Kidney (tissue), 14 donors: ENCODE data around the gene USP47. TPM values are rescaled to one million over a fixed set of nuclear protein-coding genes. Genes with fewer than 3 reads are reported as not detected.

ENCODE experiments used
- DNase-seq, 5 donors: peaks; one replicate each; pipeline ENCODE4 v3.0.0-alpha.2; 2013 to 2020
- FAIRE-seq: peaks from 2 replicates; lab custom pipeline; 2012; peaks lifted over from hg19 to GRCh38; lab: Jason Lieb, UNC
- H3K27ac ChIP-seq, 2 donors: one replicate each; pipeline ENCODE4 v1.7.0; 2013; ENCODE audit warnings: low read depth in 2 of 2, low read length in 2 of 2, inconsistent platforms in 1 of 2
- H3K27me3 ChIP-seq: one replicate; pipeline ENCODE4 v1.7.1; 2013; ENCODE audit warnings: low read length, inconsistent platforms; ENCODE audit not compliant: control insufficient read depth, insufficient read depth
- H3K36me3 ChIP-seq, 3 donors: one replicate each; pipeline versions ENCODE4 v1.7.0 to v1.7.1; 2013; ENCODE audit warnings: low read length in 3 of 3, control low read depth in 1 of 3, inconsistent platforms in 1 of 3; ENCODE audit not compliant: insufficient read depth in 3 of 3, control insufficient read depth in 2 of 3
- H3K4me1 ChIP-seq, 3 donors: one replicate each; pipeline versions ENCODE4 v1.7.0 to v1.7.1; 2013; ENCODE audit warnings: low read length in 3 of 3, inconsistent platforms in 1 of 3, low read depth in 1 of 3; ENCODE audit not compliant: control insufficient read depth in 2 of 3, insufficient read depth in 2 of 3
- H3K4me3 ChIP-seq, 3 donors: one replicate each; pipeline versions ENCODE4 v1.7.0 to v1.8.1; 2013; ENCODE audit warnings: low read length in 3 of 3, control low read depth in 1 of 3, inconsistent platforms in 1 of 3
- H3K9ac ChIP-seq, 3 donors: one replicate each; pipeline versions ENCODE4 v1.7.0 to v1.7.1; 2013; ENCODE audit warnings: low read length in 3 of 3, control low read depth in 1 of 3, inconsistent platforms in 1 of 3
- H3K9me3 ChIP-seq, 3 donors: one replicate each; pipeline versions ENCODE4 v1.7.0 to v1.7.1; 2013; ENCODE audit warnings: low read length in 3 of 3, control low read depth in 1 of 3, inconsistent platforms in 1 of 3; ENCODE audit not compliant: control insufficient read depth in 2 of 3, insufficient read depth in 1 of 3
- CTCF ChIP-seq: IDR thresholded peaks from 3 replicates; pipeline ENCODE4 v1.5.1; 2012; ENCODE audit warnings: mild to moderate bottlenecking, moderate library complexity, borderline replicate concordance; ENCODE audit not compliant: insufficient read depth; ENCODE audit errors: extremely low read depth
- intact Hi-C: fragments of 100-400 bp; cut with DNase I; formaldehyde crosslinking; loops from one replicate; pipeline ENCODE4 v1.11.1; 2022
- polyA plus RNA-seq: library from polyadenylated mRNA; stranded (reverse); fragments of 350-450 nt; fragmentation: Illumina TruSeq; extraction: RNeasy Lipid Tissue Mini Kit (QIAGEN cat#74804); gene quantifications from one replicate; pipeline ENCODE4 v1.2.3, GENCODE V29; 2014; ENCODE audit warnings: low read depth, low replicate concordance; ENCODE audit not compliant: insufficient read depth
- total RNA-seq: library from RNA; stranded (reverse); fragmentation: NEBNext Ultra II Directional; extraction: Animal tissue kit (Norgen Biotek cat#: 25700); gene quantifications from one replicate; pipeline ENCODE4 v1.2.1, GENCODE V29; 2021
- donor health status: control.
- donor health status: control.
- donor health status: control.
- donor health status: control.
- donor health status: control.
- donor health status: DM: yes; HTN: yes; CAD: no.
- donor health status: Normal renal cell carcinoma (clear cell type).

Gene USP47
- total and polyA plus RNA-seq, 2 donors from 2014 or later = 16.3 to 43.3 TPM

- peaks cover 0 to 5% (median 4%) of the 10 kb centered on the region in 3 donors for H3K4me1 ChIP-seq
- no peaks in the 10 kb centered on the region for H3K36me3 ChIP-seq
- DNase-seq = peak in 2 of 5 donors; percentile 34 to 61
- H3K4me3 ChIP-seq = no peak overlapping the region
- FAIRE-seq = no peak
- H3K27ac ChIP-seq = no peak overlapping the region
- intact Hi-C loops = no loop called here
- no peak overlapping the region for H3K9ac ChIP-seq
- no peaks in the 10 kb centered on the region for H3K9me3 ChIP-seq
- no peak for TF ChIP-seq CTCF
- no peaks in the 10 kb centered on the region for H3K27me3 ChIP-seq
These were observed 126.9 kb downstream of the USP47 start for GRCh38 chr11:11968511-11969280.

- no peaks in the 10 kb centered on the region for H3K27me3 ChIP-seq
- H3K36me3 ChIP-seq = no peaks in the 10 kb centered on the region
- peaks cover 0 to 10% (median 8%) of the 10 kb centered on the region in 3 donors for H3K4me1 ChIP-seq
- FAIRE-seq (no peak), DNase-seq (no peak)
- no peak overlapping the region for H3K4me3 ChIP-seq
- H3K27ac ChIP-seq = no peak overlapping the region
- no peaks in the 10 kb centered on the region for H3K9me3 ChIP-seq
- TF ChIP-seq CTCF = no peak
- intact Hi-C loops = no loop called here
- no peak overlapping the region for H3K9ac ChIP-seq
These were observed 127.8 kb downstream of the USP47 start for GRCh38 chr11:11969380-11970215.

GRCh38 chr11:11970556-11970955, 128.8 kb downstream of the USP47 start:
- Histone ChIP-seq H3K27me3 (no peaks in the 10 kb centered on the region), H3K4me1 (peaks cover 0 to 12% (median 10%) of the 10 kb centered on the region in 3 donors), H3K36me3 (no peaks in the 10 kb centered on the region), H3K9me3 (no peaks in the 10 kb centered on the region), H3K4me3 (no peak overlapping the region), H3K27ac (no peak overlapping the region), H3K9ac (no peak overlapping the region)
- no peak for TF ChIP-seq CTCF
- FAIRE-seq = no peak
- intact Hi-C loops = no loop called here
- DNase-seq = no peak
